H9 (cell line): Measurements from ENCODE around the gene MGAT5. TPM values are rescaled to one million over a fixed set of nuclear protein-coding genes. Genes with fewer than 3 reads are reported as not detected.

ENCODE experiments used
- DNase-seq: peaks from one replicate; pipeline ENCODE4 v3.0.0-alpha.2; 2017
- H2AFZ ChIP-seq: one replicate; pipeline ENCODE4 v1.6.1; 2013; ENCODE audit warnings: mild to moderate bottlenecking, low read length, control low read depth, moderate library complexity
- H2AK5ac ChIP-seq: 2 replicates; pipeline ENCODE4 v1.6.1; 2013; ENCODE audit warnings: low read length, control low read depth, mixed read lengths; ENCODE audit not compliant: insufficient read length
- H2BK120ac ChIP-seq: one replicate; pipeline ENCODE4 v1.6.1; 2013; ENCODE audit warnings: low read depth, mild to moderate bottlenecking, low read length, control low read depth, inconsistent platforms; ENCODE audit not compliant: poor library complexity, severe bottlenecking
- H2BK12ac ChIP-seq: 2 replicates; pipeline ENCODE4 v1.6.1; 2013; ENCODE audit warnings: low read length, control low read depth, mixed read lengths, low read depth; ENCODE audit not compliant: insufficient read length
- H2BK15ac ChIP-seq: 2 replicates; pipeline ENCODE4 v1.6.1; 2013; ENCODE audit warnings: low read depth, low read length, control low read depth
- H2BK20ac ChIP-seq: one replicate; pipeline ENCODE4 v1.6.1; 2013; ENCODE audit warnings: low read depth, mild to moderate bottlenecking, low read length, control low read depth, inconsistent platforms; ENCODE audit not compliant: poor library complexity, severe bottlenecking
- H2BK5ac ChIP-seq: 2 replicates; pipeline ENCODE4 v1.6.1; 2013; ENCODE audit warnings: low read length, control low read depth, mixed read lengths; ENCODE audit not compliant: insufficient read length
- H3K14ac ChIP-seq: 2 replicates; pipeline ENCODE4 v1.6.1; 2013; ENCODE audit warnings: low read length, control low read depth; ENCODE audit not compliant: insufficient read depth
- H3K18ac ChIP-seq: 2 replicates; pipeline ENCODE4 v1.6.1; 2013; ENCODE audit warnings: low read depth, mild to moderate bottlenecking, mixed read lengths, low read length, control low read depth; ENCODE audit not compliant: insufficient read length
- H3K23ac ChIP-seq: 2 replicates; pipeline ENCODE4 v1.6.1; 2013; ENCODE audit warnings: low read length, control low read depth, mixed read lengths, low read depth; ENCODE audit not compliant: insufficient read length
- H3K23me2 ChIP-seq: 2 replicates; pipeline ENCODE4 v1.6.1; 2013; ENCODE audit warnings: low read depth, mild to moderate bottlenecking, mixed read lengths, low read length, control low read depth; ENCODE audit not compliant: insufficient read length, poor library complexity, severe bottlenecking
- H3K27ac ChIP-seq: 2 replicates; pipeline ENCODE4 v1.5.1; 2013; ENCODE audit warnings: low read length, control low read depth, mixed read lengths, low read depth; ENCODE audit not compliant: insufficient read length
- H3K27me3 ChIP-seq: 2 replicates; pipeline ENCODE4 v1.6.1; 2013; ENCODE audit warnings: low read length, control low read depth, inconsistent platforms; ENCODE audit not compliant: insufficient read depth
- H3K4ac ChIP-seq: 2 replicates; pipeline ENCODE4 v1.6.1; 2013; ENCODE audit warnings: low read depth, mild to moderate bottlenecking, control low read depth, inconsistent platforms, low read length, moderate library complexity
- H3K4me1 ChIP-seq: 2 replicates; pipeline ENCODE4 v1.6.1; 2013; ENCODE audit warnings: low read length, control low read depth, inconsistent platforms; ENCODE audit not compliant: insufficient read depth
- H3K4me2 ChIP-seq: 2 replicates; pipeline ENCODE4 v1.6.1; 2013; ENCODE audit warnings: low read length, control low read depth, mixed read lengths; ENCODE audit not compliant: insufficient read length, insufficient read depth
- H3K56ac ChIP-seq: 2 replicates; pipeline ENCODE4 v1.6.1; 2013; ENCODE audit warnings: low read depth, mild to moderate bottlenecking, mixed read lengths, low read length, control low read depth; ENCODE audit not compliant: insufficient read length
- H3K79me1 ChIP-seq: 2 replicates; pipeline ENCODE4 v1.6.1; 2013; ENCODE audit warnings: low read depth, mild to moderate bottlenecking, moderate library complexity, low read length, control low read depth, inconsistent platforms; ENCODE audit not compliant: insufficient read depth, poor library complexity, severe bottlenecking
- H3K79me2 ChIP-seq: 2 replicates; pipeline ENCODE4 v1.6.1; 2013; ENCODE audit warnings: low read length, control low read depth, inconsistent platforms; ENCODE audit not compliant: insufficient read depth
- H3K9ac ChIP-seq: 2 replicates; pipeline ENCODE4 v1.6.1; 2013; ENCODE audit warnings: low read length, control low read depth, mixed read lengths; ENCODE audit not compliant: insufficient read length; ENCODE audit errors: extremely low read depth
- H3K9me3 ChIP-seq: one replicate; pipeline ENCODE4 v1.6.1; 2013; ENCODE audit warnings: low read depth, low read length, inconsistent platforms; ENCODE audit not compliant: control insufficient read depth
- H3T11ph ChIP-seq: one replicate; pipeline ENCODE4 v1.6.1; 2013; ENCODE audit warnings: mild to moderate bottlenecking, low read length, control low read depth, inconsistent platforms
- H4K20me1 ChIP-seq: one replicate; pipeline ENCODE4 v1.6.1; 2013; ENCODE audit not compliant: control insufficient read depth, insufficient read length, insufficient read depth
- H4K5ac ChIP-seq: 2 replicates; pipeline ENCODE4 v1.6.1; 2013; ENCODE audit warnings: low read depth, mild to moderate bottlenecking, mixed read lengths, low read length, control low read depth; ENCODE audit not compliant: insufficient read length
- H4K8ac ChIP-seq: replicated peaks from 2 replicates; pipeline ENCODE4 v1.6.1; 2013; ENCODE audit warnings: low read length, control low read depth, mixed read lengths, low read depth; ENCODE audit not compliant: insufficient read length
- H4K91ac ChIP-seq: 2 replicates; pipeline ENCODE4 v1.6.1; 2013; ENCODE audit warnings: low read depth, mild to moderate bottlenecking, moderate library complexity, mixed read lengths, low read length, control low read depth; ENCODE audit not compliant: insufficient read length
- H3K27ac Mint-ChIP-seq, 3 experiments: 2 replicates in 2 of 3; 3 replicates in 1 of 3; pipeline ENCODE4 v1.8.0; 2020 to 2021; ENCODE audit warnings: mixed read lengths in 3 of 3, mild to moderate bottlenecking in 1 of 3, moderate library complexity in 1 of 3
- H3K27me3 Mint-ChIP-seq: 2 replicates; pipeline ENCODE4 v1.8.0; 2021; ENCODE audit warnings: low read depth, mild to moderate bottlenecking, moderate library complexity, mixed read lengths
- H3K36me3 Mint-ChIP-seq, 3 experiments: 2 replicates in 2 of 3; 3 replicates in 1 of 3; pipeline ENCODE4 v1.8.0; 2020 to 2021; ENCODE audit warnings: low read depth in 3 of 3, mixed read lengths in 3 of 3; ENCODE audit not compliant: insufficient read depth in 1 of 3
- H3K4me1 Mint-ChIP-seq, 2 experiments: 2 replicates each; pipeline ENCODE4 v1.8.0; 2020; ENCODE audit warnings: mixed read lengths in 2 of 2
- H3K4me3 Mint-ChIP-seq, 2 experiments: 2 replicates in 1 of 2; 3 replicates in 1 of 2; pipeline ENCODE4 v1.8.0; 2020 to 2021; ENCODE audit warnings: mild to moderate bottlenecking in 2 of 2, mixed read lengths in 2 of 2, moderate library complexity in 1 of 2
- H3K9me3 Mint-ChIP-seq, 2 experiments: 2 replicates in 1 of 2; 3 replicates in 1 of 2; pipeline ENCODE4 v1.8.0; 2020; ENCODE audit warnings: mild to moderate bottlenecking in 2 of 2, mixed read lengths in 2 of 2, moderate library complexity in 1 of 2
- CTCF ChIP-seq: fragments of 200-600 bp; sonication (generic); conservative IDR thresholded peaks from 3 replicates; pipeline ENCODE4 v1.8.0; 2021; ENCODE audit warnings: antibody characterized with exemption, mild to moderate bottlenecking
- WGBS: extraction: QIAGEN DNeasy Blood & Tissue Kit; methylation state at CpG from one replicate; pipeline ENCODE4 v1.1.7; 2013; ENCODE audit warnings: missing lambda C conversion rate, low lambda C conversion rate, mixed read lengths; ENCODE audit not compliant: insufficient read length; ENCODE audit errors: extremely low coverage; 5-methylcytosine and 5-hydroxymethylcytosine counted together
- total RNA-seq: library from RNA; stranded (reverse); gene quantifications from 2 replicates; pipeline ENCODE4 v1.2.1, GENCODE V29; 2021

MGAT5 gene
- total RNA-seq, 1 experiment from 2014 or later: 25.7 TPM

DNA sequence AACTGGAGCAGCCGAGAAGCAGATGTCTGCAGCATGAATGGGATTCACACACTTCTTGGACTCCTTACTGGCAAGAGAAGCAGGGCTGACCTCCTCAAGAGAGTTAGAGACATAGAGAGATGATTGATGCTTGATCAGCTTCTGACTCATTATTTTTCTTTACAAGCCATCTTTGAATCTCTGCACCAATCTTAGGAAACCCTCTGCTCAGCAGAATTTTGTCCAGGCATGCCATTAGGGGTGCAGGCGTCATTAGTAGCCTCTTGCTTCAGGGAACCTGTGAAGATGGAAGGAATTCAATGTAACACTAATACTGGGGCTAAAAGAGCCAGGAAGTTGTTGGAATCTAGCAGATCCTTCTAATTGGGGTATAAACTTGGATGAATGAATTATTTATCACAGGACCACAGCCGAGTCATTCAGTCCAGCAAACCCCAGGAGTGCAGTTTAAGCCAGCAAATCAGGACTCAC lies 151.8 kb downstream of the MGAT5 start:
- peaks cover 5 to 6% (median 5%) of the 10 kb centered on the region in 3 experiments; a peak in 5 of 7 replicates for H3K36me3 Mint-ChIP-seq
- no peak overlapping the region for H2AFZ ChIP-seq

More for the DNA sequence above, 151.8 kb downstream of the MGAT5 start:
- no peak overlapping the region for H3K9ac ChIP-seq
- Mint-ChIP-seq H3K4me1 (peaks cover 0 to 6% of the 10 kb centered on the region in 2 experiments; a peak in 2 of 4 replicates), H3K27me3 (no peaks in the 10 kb centered on the region; the same call in 1 of the 2 replicates), H3K4me3 (no peak overlapping the region), H3K9me3 (no peaks in the 10 kb centered on the region), H3K27ac (no peak overlapping the region)
- no peak overlapping the region for H3T11ph ChIP-seq
- no peak overlapping the region for H3K4me2 ChIP-seq
- no peaks in the 10 kb centered on the region for H3K27me3 ChIP-seq
- no peak overlapping the region for H3K23ac ChIP-seq
- no peak overlapping the region for H4K5ac ChIP-seq
- no peak overlapping the region for H3K56ac ChIP-seq
- no peaks in the 10 kb centered on the region for H3K79me1 ChIP-seq
- H3K79me2 ChIP-seq: no peaks in the 10 kb centered on the region
- no peak overlapping the region for H4K91ac ChIP-seq
- H2BK15ac ChIP-seq: no peak overlapping the region
- H3K27ac ChIP-seq: no peak overlapping the region
- no peak overlapping the region for H2BK12ac ChIP-seq
- no peak overlapping the region for H4K8ac ChIP-seq
- no peak overlapping the region for H2BK20ac ChIP-seq
- H2BK120ac ChIP-seq: no peak overlapping the region
- H3K4ac ChIP-seq: no peak overlapping the region
- H3K4me1 ChIP-seq: no peaks in the 10 kb centered on the region
- no peaks in the 10 kb centered on the region for H4K20me1 ChIP-seq
- WGBS: no CpG with 5 or more reads among the region's 3 CpGs
- no peaks in the 10 kb centered on the region for H3K9me3 ChIP-seq
- no peak overlapping the region for H3K18ac ChIP-seq
- no peak overlapping the region for H3K14ac ChIP-seq
- no peak for DNase-seq
- no peak for TF ChIP-seq CTCF
- H2AK5ac ChIP-seq: no peak overlapping the region
- no peaks in the 10 kb centered on the region for H3K23me2 ChIP-seq
- no peak overlapping the region for H2BK5ac ChIP-seq
